SK-N-SH treated with all-trans-retinoic acid at 6 μM for 48 hours (cell line): Measurements from ENCODE around the gene GCM1.

Experiments used
- ATAC-seq: fragments of 200-7000 bp; cut with Tn5 transposase; 3 replicates; pipeline ENCODE4 v1.9.1; 2020; ENCODE audit warnings: mild to moderate bottlenecking, moderate library complexity
- ARNTL ChIP-seq: fragments of 450-650 bp; formaldehyde crosslinking; IDR thresholded peaks from 2 replicates; pipeline ENCODE4 v1.5.0; 2020; ENCODE audit warnings: low read depth, mild to moderate bottlenecking, moderate library complexity, borderline replicate concordance
- BACH2 ChIP-seq: fragments of 250-450 bp; sonication (Bioruptor Pico); IDR thresholded peaks from 2 replicates; pipeline ENCODE4 v1.9.0; 2021; ENCODE audit warnings: mild to moderate bottlenecking, borderline replicate concordance
- CREB5 ChIP-seq: fragments of 250-450 bp; sonication (Bioruptor Pico); IDR thresholded peaks from 2 replicates; pipeline ENCODE4 v1.5.1; 2020; ENCODE audit warnings: low read depth, mild to moderate bottlenecking, moderate library complexity
- CSRNP3 ChIP-seq: fragments of 250-450 bp; sonication (Bioruptor Pico); IDR thresholded peaks from 2 replicates; pipeline ENCODE4 v1.5.1; 2021; ENCODE audit warnings: mild to moderate bottlenecking, moderate library complexity
- ESRRG ChIP-seq: fragments of 250-450 bp; sonication (Bioruptor Pico); IDR thresholded peaks from 2 replicates; pipeline ENCODE4 v1.6.1; 2021; ENCODE audit warnings: mild to moderate bottlenecking
- ISL1 ChIP-seq: fragments of 250-450 bp; sonication (Bioruptor Pico); IDR thresholded peaks from 2 replicates; pipeline ENCODE4 v2.1.2; 2022; ENCODE audit warnings: mild to moderate bottlenecking, moderate library complexity
- OSR1 ChIP-seq: fragments of 250-450 bp; sonication (Bioruptor Pico); IDR thresholded peaks from 2 replicates; pipeline ENCODE4 v1.8.0; 2022; ENCODE audit warnings: moderate library complexity, mild to moderate bottlenecking, inconsistent platforms
- PATZ1 ChIP-seq: fragments of 250-450 bp; sonication (Bioruptor Pico); IDR thresholded peaks from 2 replicates; pipeline ENCODE4 v1.8.0; 2020; ENCODE audit warnings: mild to moderate bottlenecking, moderate library complexity, borderline replicate concordance
- POU6F1 ChIP-seq: fragments of 250-450 bp; sonication (Bioruptor Pico); IDR thresholded peaks from 2 replicates; pipeline ENCODE4 v1.8.0; 2021; ENCODE audit warnings: low read depth, mild to moderate bottlenecking, moderate library complexity, borderline replicate concordance
- PPARA ChIP-seq: fragments of 250-450 bp; sonication (Bioruptor Pico); IDR thresholded peaks from 2 replicates; pipeline ENCODE4 v1.5.0; 2020; ENCODE audit warnings: mild to moderate bottlenecking, borderline replicate concordance
- RARB ChIP-seq: fragments of 250-450 bp; sonication (Bioruptor Pico); IDR thresholded peaks from 2 replicates; pipeline ENCODE4 v1.8.0; 2021; ENCODE audit warnings: mild to moderate bottlenecking, moderate library complexity
- SNAI2 ChIP-seq: fragments of 250-450 bp; sonication (Bioruptor Pico); IDR thresholded peaks from 2 replicates; pipeline ENCODE4 v1.5.0; 2020; ENCODE audit warnings: mild to moderate bottlenecking, moderate library complexity
- TCF4 ChIP-seq: fragments of 250-450 bp; sonication (Bioruptor Pico); IDR thresholded peaks from 2 replicates; pipeline ENCODE4 v1.8.0; 2021; ENCODE audit warnings: mild to moderate bottlenecking, moderate library complexity, borderline replicate concordance
- TOX ChIP-seq: fragments of 250-450 bp; sonication (Bioruptor Pico); IDR thresholded peaks from 2 replicates; pipeline ENCODE4 v1.8.0; 2021; ENCODE audit warnings: mild to moderate bottlenecking, moderate library complexity, borderline replicate concordance
- TSHZ2 ChIP-seq: fragments of 250-450 bp; sonication (Bioruptor Pico); IDR thresholded peaks from 2 replicates; pipeline ENCODE4 v1.5.0; 2020; ENCODE audit warnings: mild to moderate bottlenecking, moderate library complexity
- ZC3H10 ChIP-seq: fragments of 250-450 bp; sonication (Bioruptor Pico); IDR thresholded peaks from 2 replicates; pipeline ENCODE4 v1.5.1; 2021; ENCODE audit warnings: mild to moderate bottlenecking, moderate library complexity
- ZFP3 ChIP-seq: fragments of 250-450 bp; sonication (Bioruptor Pico); IDR thresholded peaks from 2 replicates; pipeline ENCODE4 v1.5.0; 2020; ENCODE audit warnings: mild to moderate bottlenecking, moderate library complexity
- ZFP30 ChIP-seq: fragments of 450-650 bp; formaldehyde crosslinking; IDR thresholded peaks from 2 replicates; pipeline ENCODE4 v1.5.0; 2022; ENCODE audit warnings: mild to moderate bottlenecking, moderate library complexity
- ZNF565 ChIP-seq: fragments of 450-650 bp; formaldehyde crosslinking; conservative IDR thresholded peaks from 2 replicates; pipeline ENCODE4 v1.5.0; 2020; ENCODE audit warnings: low read depth, mild to moderate bottlenecking, moderate library complexity
- ZNF70 ChIP-seq: fragments of 450-650 bp; formaldehyde crosslinking; IDR thresholded peaks from 2 replicates; pipeline ENCODE4 v1.5.0; 2020; ENCODE audit warnings: mild to moderate bottlenecking, moderate library complexity

Gene GCM1

GRCh38 chr6:53162606-53163005, 14.0 kb upstream of the GCM1 start:
- no peak for ATAC-seq
- no peak for TF ChIP-seq TSHZ2 (CRISPR knock-in tag)
- TF ChIP-seq BACH2, result no peak
- no peak for TF ChIP-seq ZFP30 (CRISPR knock-in tag)
- no peak for TF ChIP-seq ZNF70 (CRISPR knock-in tag)
- TF ChIP-seq PATZ1 (CRISPR knock-in tag), result no peak
- no peak for TF ChIP-seq ESRRG (CRISPR knock-in tag)
- TF ChIP-seq RARB, result no peak
- no peak for TF ChIP-seq ISL1 (CRISPR knock-in tag)
- TF ChIP-seq ZC3H10 (CRISPR knock-in tag), result no peak
- TF ChIP-seq ARNTL, result no peak
- TF ChIP-seq OSR1 (CRISPR knock-in tag), result no peak
- TF ChIP-seq TOX, result no peak
- TF ChIP-seq PPARA (CRISPR knock-in tag), result no peak
- no peak for TF ChIP-seq CSRNP3 (CRISPR knock-in tag)
- no peak for TF ChIP-seq TCF4 (CRISPR knock-in tag)
- no peak for TF ChIP-seq SNAI2

- ATAC-seq, result no peak
- no peak for TF ChIP-seq CSRNP3 (CRISPR knock-in tag)
- no peak for TF ChIP-seq POU6F1 (CRISPR knock-in tag)
- TF ChIP-seq ZFP3, result no peak
- TF ChIP-seq PPARA (CRISPR knock-in tag), result no peak
- TF ChIP-seq BACH2, result no peak
- TF ChIP-seq RARB, result no peak
- TF ChIP-seq ZNF565 (CRISPR knock-in tag), result no peak
- TF ChIP-seq CREB5, result no peak
- no peak for TF ChIP-seq ZFP30 (CRISPR knock-in tag)
- no peak for TF ChIP-seq OSR1 (CRISPR knock-in tag)
- no peak for TF ChIP-seq ZC3H10 (CRISPR knock-in tag)
- no peak for TF ChIP-seq TSHZ2 (CRISPR knock-in tag)
- no peak for TF ChIP-seq ARNTL
- TF ChIP-seq TCF4 (CRISPR knock-in tag), result no peak
- no peak for TF ChIP-seq TOX
- no peak for TF ChIP-seq ISL1 (CRISPR knock-in tag)
Measured at GRCh38 chr6:53161481-53162009, 12.9 kb upstream of the GCM1 start.
